Measurements from ENCODE around the gene PPP1R9A. TPM values are rescaled to one million over a fixed set of nuclear protein-coding genes. Genes with fewer than 3 reads are reported as not detected.

Gene PPP1R9A
- total and polyA plus RNA-seq, 10 of the 15 experiments (the other 5 are each of a cell fraction or from before 2014, with no cell fraction given) = 0.04 to 0.12 TPM; not detected in 8

- no TSS peak for BruUV-seq (replicated peaks)
- ChIA-PET RAD21 (ENCODE audit: unreplicated experiment) (interaction anchor here (1.5 to 1.8 kb wide), 2 partner anchors 9 to 167 kb away, joined by 3 to 4 read pairs; no protein-coding TSS in a partner anchor), POLR2A (no interaction called here), CTCF (interaction anchor here (0.8 to 2.4 kb wide), 3 partner anchors 22 to 167 kb away, joined by 3 to 6 read pairs (median 3); no protein-coding TSS in a partner anchor), SMC1A (ENCODE audit: uncharacterized antibody, unreplicated experiment) (interaction anchor here (0.9 to 2.4 kb wide), 4 partner anchors 13 to 100 kb away, joined by 3 to 5 read pairs (median 4); no protein-coding TSS in a partner anchor)
- Histone ChIP-seq H3K27ac (ENCODE audit: control insufficient read depth, insufficient read depth) (no peak overlapping the region), H2AFZ (ENCODE audit: control insufficient read depth, low read depth, low read length) (no peak overlapping the region), H3K79me2 (ENCODE audit: control insufficient read depth, insufficient read depth, low read length) (no peaks in the 10 kb centered on the region), H4K20me1 (ENCODE audit: control insufficient read depth, insufficient read depth) (no peaks in the 10 kb centered on the region), H3K9me3 (replicated peaks; ENCODE audit: control insufficient read depth, insufficient read depth, low read length) (no peaks in the 10 kb centered on the region), H3K4me3 (no peak overlapping the region), H3K36me3 (ENCODE audit: control insufficient read depth in 2 of 2, insufficient read depth in 2 of 2, low read length in 1 of 2) (no peaks in the 10 kb centered on the region), H3K9ac (ENCODE audit: control insufficient read depth, insufficient read depth, low read length) (no peak overlapping the region), H3K4me1 (ENCODE audit: control insufficient read depth, insufficient read depth, low read length) (no peaks in the 10 kb centered on the region), H3K27me3 (replicated peaks in 1 of 2; ENCODE audit: control insufficient read depth in 2 of 2, insufficient read depth in 2 of 2, low read length in 1 of 2) (no peaks in the 10 kb centered on the region; a peak in 1 of 4 replicates), H3K4me2 (ENCODE audit: control insufficient read depth, insufficient read depth) (no peak overlapping the region)
- DNase-seq (ENCODE audit: low read depth, low spot score) (no peak), FAIRE-seq (peak; percentile 56), ATAC-seq (no peak)
- intact Hi-C loops (cut with micrococcal nuclease; ENCODE audit: unreplicated experiment) (no loop called here), in situ Hi-C loops (cut with MboI) (no loop called here)
- WGBS (ENCODE audit: insufficient coverage, insufficient replicate concordance, low lambda C conversion rate, missing lambda C conversion rate) = 0% methylated on average over 2 of the region's 2 CpGs
- TF ChIP-seq EGR1 (IDR thresholded peaks at IDR 0.05; ENCODE audit: borderline replicate concordance in 1 of 2, low read depth in 2 of 2, low read length in 2 of 2) (no peak), NKRF (conservative IDR thresholded peaks at IDR 0.05) (no peak), ETV6 (conservative IDR thresholded peaks at IDR 0.05 in 1 of 2, IDR thresholded peaks at IDR 0.05 in 1 of 2; ENCODE audit: borderline replicate concordance in 1 of 2, low read depth in 1 of 2) (no peak), ATF7 (IDR thresholded peaks at IDR 0.05; ENCODE audit: low read depth) (peak; percentile 36; the same call in 1 of the 2 replicates), CTCF (IDR thresholded peaks at IDR 0.05 in 2 of 3, conservative IDR thresholded peaks at IDR 0.05 in 1 of 3; ENCODE audit: control insufficient read depth in 2 of 3, extremely low read depth in 1 of 3, insufficient read depth in 1 of 3, low read depth in 3 of 3, low read length in 3 of 3) (no peak), PML (IDR thresholded peaks at IDR 0.05; ENCODE audit: low read length) (no peak), ZBTB4 (CRISPR knock-in tag; IDR thresholded peaks at IDR 0.05) (no peak), ZNF217 (IDR thresholded peaks at IDR 0.05) (no peak), TAF1 (IDR thresholded peaks at IDR 0.05; ENCODE audit: borderline replicate concordance, low read depth, low read length) (no peak)
Observed at GRCh38 chr7:95309951-95310350, 402.6 kb downstream of the PPP1R9A start.

Measured in GM12878 (cell line).